DMS53 treated with DMSO at 0.1 percent for 48 hours (cell line): Measurements from ENCODE around the gene PEX14.

Source experiments
- DNase-seq: peaks from one replicate; lab custom pipeline; 2025; ENCODE audit not compliant: unreplicated experiment; lab: John Stamatoyannopoulos, UW

PEX14 gene

DNA sequence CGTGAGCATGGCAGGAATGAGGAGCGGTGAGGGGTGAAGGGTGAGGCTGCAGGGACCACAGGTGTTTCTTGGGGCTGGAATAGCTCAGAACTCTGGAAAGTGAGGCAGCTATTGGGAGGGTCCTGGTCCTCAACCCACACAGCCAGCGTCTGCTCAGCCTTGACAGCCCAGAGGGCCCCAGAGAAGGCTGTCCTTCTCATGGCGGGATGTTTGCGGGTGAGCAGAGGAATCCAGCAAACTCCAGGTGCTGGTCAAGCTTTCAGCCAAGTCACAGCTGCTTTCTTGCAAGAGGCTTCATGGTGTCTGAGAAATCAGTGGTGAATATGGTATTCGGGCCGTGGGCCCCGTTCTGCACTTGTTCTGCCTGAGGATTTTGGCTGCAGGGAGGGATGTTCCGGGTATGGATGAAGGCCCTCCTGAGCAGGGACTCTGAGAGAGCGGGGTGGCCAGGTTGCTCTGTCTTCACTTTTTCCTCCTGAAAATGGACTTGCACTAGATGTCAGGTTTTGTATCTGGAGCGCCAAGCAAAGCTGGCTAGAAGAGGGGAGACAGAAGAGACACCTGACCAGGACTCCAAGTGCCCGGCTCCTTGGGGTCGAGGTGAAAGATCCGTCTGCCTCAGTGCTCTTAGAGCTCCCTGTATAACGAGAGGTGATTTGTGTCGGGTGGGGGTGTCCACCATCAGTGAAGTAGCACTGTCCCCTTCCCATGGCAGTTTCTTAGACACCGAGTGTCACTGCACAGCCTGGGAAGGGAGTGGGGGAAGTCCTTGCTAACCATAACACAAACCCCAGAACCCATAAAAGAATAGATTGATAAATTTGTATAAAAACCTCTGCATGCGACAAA lies 139.9 kb downstream of the PEX14 start:
- no peak for DNase-seq

DNA sequence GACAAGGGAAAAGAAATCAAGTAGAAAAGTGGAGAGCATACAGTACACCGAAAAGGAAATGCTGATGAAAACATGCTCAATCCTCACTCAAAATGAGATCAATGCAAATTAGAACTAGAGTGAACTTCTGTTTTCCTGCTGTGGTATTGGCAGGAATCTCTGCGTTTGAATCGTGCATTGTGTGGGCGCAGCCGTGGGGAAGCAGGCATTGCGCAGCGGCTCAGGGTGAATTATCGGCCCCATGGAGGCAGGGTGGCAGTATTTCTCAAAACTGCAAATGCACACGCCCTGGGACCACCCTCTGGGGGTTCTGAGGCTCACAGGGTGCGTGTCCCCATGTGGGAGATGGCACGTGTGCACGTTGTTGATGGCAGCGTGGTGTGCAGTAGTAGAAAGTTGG lies 140.6 kb downstream of the PEX14 start:
- no peak for DNase-seq

DNA sequence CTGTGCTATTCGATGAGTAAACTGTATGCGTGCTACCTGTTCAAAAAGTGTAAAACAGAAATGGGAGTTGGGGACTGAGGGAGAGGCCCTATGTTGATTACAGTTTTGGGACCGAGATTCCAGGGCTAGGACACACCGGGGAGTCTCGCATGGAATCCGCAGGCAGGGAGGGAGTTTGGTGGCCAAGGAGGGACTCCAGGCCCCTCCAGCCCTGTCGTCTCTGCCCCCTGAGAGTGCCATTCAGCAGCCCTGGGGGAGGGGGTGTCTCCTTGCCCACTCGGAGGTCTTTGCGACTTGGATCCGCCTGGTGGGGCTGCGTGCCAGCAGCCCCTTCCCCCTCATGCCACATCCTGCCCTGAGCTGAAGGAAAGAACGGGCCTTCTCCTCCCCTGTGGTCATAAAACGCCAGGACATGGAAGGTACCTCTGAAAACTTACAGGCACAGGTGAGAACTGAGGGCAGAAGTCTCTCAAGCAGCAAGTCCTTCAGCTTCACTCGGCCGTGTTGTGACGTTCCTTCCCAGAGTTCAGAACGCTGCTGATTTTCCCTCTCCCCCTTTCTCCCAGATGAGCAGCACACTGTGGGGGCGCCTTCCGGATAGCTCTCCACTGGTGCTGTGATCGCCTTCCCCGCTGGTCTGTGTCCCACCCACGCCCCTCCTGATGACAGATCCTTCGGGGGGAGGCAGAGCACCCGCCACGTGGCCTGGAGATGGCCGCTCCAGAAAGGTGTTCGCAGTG lies 141.4 kb downstream of the PEX14 start:
- no peak for DNase-seq

DNA sequence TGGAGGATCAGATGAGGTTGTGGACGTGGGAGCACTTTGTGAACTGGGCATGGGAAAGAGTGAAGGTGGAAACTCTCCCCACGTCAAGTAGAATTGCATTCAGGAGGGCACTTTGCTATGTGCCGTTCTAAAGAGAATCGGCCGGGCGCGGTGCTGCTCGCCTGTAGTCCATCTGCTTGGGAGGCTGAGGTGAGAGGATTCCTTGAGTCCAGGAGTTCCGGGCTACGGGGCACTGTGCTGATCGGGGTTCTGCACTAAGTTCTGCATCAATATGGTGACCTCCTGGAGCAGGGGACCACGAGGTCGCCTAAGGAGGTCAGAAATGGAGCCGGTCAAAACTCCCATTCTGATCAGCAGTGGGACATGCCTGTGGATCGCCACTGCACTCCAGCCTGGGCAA lies 141.9 kb downstream of the PEX14 start:
- DNase-seq, result no peak

DNA sequence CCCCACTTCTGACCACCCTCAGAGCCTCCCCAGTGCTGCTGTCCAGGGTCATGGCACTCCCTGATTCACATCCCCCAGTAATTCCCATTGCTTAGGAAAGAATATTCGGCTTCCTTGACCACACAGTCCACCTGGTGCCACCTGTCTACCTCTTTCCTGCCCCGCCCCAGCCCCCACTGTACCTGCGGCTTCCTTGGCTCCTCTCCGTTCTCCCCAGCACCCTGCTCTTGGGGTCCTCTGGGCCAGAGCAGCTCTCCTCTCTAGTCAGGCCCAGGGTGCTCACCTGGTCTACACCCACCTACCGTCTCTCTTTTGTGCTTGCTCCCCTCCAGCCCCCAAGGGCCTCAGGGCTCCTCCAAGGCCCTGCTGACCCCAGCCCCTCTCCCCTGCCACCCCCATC lies 142.6 kb downstream of the PEX14 start:
- DNase-seq, result no peak

DNA sequence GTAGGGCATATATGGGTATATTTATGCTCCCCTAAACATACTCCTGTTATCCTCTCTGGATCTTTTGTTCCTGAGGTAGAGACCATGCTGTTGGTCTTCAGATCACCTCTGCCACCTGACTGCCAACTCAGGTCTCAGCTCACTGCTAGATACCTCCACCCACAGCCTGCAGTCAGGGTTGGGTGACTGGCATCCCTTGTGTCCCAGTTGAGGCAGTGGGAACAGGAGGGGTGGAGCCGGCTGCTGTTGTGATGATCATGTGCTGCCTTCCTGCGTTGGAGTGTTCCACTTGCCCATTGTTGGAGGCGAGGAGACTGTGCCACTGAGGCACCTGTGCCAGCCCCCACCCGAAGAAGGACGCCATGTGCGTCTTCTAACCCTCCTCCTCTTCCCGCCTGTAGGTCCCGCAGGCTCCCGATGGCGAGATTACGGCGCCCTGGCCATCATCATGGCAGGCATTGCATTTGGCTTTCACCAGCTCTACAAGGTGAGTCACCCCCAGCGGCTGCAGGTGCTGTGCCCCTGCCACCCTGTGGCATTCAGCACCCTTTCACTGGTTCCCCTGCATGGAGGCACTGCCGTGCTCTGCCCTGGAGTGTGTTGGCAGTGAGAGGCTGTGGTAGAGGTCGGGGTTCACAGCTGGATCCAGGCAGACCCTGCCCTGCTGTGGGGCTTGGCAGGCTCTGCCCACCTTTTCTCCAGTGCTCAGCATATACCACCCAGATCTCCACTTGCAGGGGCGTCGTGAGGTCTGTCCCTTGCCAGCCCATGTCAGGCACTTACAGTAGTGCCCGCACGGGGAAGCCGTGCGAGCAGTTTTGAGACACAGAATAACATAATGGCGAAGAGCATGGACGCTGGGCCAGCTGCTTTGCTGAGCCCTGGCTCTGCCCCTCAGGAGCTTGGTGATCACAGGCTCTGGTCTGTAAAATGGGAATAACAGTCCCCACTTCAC lies 143.5 kb downstream of the PEX14 start:
- no peak for DNase-seq

DNA sequence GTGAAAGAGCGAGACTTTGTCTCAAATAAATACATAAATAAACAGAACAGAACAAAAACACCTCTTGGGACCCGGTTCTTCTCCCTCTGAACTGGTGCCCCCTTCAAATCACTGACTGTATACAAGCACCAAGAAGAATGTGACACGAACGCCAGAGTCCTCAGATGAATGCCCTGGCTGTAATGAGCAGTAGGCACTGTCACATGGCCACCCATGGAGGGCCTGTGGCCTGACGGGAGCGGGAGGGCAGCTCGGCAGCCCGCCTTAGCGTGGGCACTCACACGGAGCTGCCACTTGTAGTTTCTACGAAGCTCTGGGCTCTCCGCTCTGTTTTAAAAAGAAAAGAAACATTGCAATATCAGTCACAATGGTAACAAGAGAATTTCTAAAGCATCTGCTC lies 146.0 kb downstream of the PEX14 start:
- no peak for DNase-seq

DNA sequence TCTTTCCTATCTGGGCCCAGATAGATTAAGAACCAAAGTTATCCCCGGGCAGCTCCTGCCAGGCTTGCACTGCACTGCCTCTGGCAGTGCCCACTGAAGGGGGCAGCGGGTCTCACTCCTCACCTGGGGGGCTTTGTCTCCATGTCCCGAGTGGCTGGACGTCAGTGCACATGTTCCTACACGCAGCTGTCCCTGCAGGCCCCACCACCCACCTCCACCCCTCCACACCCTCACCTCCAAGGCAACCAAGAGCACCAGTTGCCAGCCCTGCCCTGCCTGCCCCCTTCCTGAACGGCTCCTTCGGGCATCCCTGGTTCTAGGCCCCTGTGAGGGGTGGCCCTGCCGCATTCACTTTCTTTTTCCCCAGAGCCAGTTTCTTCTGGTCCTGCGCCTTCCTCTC lies 147.2 kb downstream of the PEX14 start:
- DNase-seq, result no peak

DNA sequence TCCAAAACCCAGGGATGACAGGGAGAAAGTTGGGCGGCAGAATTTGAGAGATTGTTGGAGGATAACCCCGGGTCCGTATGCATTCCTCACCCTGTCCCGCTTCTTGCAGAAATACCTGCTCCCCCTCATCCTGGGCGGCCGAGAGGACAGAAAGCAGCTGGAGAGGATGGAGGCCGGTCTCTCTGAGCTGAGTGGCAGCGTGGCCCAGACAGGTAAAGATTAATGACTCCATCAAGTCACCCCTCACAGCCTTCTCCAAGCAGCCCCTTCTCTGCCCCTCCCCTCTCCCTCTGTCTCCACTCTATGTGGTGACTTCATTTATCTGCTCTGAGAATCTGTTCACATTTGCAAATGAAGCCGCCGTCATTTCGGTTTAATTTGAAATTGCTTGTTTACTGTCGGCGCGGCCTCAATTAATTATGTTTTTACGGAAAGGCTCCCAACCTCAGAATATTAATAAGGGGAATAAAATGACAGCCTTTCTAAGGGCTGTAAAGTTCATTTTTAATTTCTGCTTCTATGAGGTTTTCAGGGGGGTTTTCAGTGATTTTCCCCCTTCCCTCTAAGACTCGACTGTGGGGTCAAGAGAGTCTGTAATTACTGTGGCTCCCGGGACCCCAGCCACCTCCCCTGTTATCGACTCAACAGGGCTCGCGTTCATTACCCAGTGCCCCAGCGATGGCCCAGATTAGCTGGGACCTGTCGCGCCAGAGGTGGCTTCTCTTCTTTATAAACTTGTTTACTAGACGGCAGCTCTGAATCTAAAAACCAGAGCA lies 148.3 kb downstream of the PEX14 start:
- no peak for DNase-seq

DNA sequence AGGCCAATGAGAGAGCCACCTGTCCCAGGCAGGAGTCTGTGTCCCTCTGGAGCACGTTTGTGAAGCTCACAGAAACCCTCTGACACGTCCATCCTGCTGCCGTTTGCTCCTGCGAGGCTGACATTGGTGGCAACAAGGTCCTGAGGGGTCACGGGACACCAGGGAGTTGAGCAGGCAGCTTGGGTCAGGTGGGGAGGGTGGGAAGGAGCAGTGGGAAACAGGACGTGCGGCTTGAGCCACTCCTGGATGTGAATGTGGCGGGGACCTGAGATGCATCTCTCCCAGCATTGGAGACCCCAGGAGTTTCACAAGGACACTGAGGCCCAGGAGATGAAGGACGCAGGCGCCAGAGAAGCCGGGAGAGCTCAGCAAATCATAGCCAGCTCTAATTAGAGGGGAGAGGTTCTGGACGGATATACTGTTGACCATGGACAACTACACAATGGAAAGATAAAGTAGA lies 149.0 kb downstream of the PEX14 start:
- DNase-seq, result no peak

DNA sequence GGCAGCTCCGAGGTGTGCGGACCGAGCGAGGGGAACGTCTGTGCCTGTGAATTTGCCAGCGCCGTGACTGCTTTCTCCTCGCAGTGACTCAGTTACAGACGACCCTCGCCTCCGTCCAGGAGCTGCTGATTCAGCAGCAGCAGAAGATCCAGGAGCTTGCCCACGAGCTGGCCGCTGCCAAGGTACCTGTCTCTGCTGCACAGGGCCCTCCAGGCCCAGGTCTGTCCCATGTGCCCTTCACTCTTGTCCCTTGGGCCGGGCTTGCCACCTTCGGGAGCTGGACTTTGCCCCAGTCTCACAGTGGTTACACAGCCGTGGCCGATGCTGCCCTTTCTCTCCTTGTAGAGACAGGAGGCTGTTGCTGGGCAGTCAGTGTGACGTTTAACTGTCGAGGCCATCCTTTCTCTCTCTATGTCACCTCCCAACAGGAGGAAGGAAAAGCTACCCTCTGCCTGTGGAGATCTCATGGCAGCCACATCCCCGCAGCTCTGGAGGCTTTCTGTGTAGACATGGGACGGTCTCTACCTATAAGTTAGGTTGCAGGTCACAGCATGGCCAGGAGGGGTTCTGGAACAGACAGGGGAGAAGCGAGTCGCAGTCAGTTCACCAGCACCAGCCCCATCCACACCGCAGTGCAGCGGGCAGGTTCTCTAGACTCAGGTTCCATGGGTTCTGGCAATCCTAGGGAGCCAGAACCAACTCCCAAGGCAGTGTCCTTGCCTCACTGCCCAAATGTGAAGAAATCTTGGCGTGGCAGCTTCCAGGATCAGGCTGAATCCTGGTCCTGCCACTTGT lies 149.7 kb downstream of the PEX14 start:
- no peak for DNase-seq

DNA sequence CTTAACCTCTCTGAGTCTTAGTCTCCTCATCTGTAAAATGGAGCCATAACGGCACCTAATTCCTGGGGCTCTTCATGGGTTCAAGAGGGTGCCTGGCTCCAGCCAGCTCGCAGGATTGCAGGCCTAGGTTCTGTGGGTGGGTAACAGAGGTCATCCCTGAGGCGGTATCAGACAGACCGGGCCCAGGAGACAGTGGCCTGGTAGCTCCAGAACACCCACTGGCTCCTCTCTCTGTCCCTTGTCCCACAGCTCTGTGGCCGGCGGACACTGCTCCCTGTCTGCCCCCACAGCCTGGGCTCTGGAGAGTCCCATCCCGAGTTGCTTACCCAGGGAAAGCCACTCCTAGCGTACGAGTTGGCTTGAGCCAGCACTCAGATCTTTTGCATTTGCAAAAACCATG lies 150.3 kb downstream of the PEX14 start:
- no peak for DNase-seq

DNA sequence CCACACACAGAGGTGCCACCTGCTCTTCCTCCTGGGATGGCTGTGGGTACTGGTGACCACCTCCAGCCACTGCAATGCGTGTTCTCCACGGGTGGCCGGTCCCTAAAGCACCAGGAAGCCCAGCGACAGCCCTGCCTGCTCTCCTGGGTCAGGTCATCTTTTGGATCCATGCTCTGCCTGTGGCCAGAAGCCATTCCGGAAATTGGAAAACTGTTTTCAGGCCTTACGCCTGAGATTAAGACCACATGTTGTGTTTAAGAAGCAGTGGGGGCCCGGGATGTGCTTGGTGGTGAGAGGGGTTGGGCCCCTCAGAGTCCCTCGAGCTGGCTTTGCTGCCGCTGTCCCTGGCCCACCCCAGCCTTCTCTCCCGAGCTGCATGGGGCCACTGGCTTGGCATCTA lies 150.8 kb downstream of the PEX14 start:
- DNase-seq, result no peak

DNA sequence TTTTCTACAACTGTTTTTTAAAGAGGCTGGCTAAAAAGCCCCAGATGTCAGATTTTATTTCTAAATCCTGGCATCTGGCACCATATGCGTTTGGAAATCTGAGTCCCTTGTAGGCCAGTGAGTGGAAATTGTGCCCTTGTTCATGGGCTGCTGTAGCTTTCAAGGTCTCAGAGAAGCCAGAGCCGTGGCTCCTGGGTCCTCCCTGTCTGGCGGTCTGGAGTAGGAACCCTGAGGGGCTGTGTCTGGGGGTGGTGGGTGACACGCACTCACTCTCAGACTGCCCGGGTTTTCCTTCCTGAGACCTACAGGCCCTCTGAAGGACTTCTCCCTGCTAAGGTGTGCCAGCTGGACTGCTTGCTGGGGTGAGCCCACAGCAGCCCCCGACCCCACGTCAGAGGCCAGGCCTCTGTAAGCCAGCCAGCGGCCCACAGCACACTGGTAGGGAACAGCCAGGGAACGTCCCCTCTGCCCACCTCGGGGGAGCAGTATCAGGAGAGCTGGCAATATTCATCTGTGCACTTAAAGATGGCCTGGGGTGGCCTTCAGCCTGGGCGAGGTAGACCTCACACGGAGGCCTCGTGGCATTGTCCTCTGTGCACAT lies 151.5 kb downstream of the PEX14 start:
- DNase-seq, result no peak

DNA sequence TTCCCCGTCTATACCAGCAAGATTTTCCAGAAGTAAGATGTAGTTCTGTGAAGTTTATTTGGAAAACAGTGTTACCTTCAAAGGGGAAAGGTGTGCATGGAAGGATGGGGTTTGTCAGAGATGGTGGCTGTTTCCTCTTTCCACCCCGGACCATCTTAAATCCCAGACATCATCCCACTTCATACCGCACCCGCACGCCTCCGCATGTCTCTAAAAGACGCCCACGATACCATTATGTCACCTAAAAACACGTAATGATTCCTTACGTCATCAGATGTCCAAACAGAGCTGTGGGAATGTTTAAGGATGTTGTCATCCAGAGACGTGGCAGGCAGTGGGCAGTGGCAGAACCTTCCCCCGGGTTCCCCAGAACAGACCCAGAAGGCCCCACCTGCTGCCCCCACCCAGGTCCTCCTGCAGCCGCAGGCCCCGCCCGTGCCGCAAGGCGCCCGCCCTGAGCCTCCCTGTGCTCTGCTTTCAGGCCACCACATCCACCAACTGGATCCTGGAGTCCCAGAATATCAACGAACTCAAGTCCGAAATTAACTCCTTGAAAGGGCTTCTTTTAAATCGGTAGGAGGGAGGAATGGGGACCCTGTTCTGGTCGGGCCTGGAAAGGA lies 152.2 kb downstream of the PEX14 start:
- no peak for DNase-seq

DNA sequence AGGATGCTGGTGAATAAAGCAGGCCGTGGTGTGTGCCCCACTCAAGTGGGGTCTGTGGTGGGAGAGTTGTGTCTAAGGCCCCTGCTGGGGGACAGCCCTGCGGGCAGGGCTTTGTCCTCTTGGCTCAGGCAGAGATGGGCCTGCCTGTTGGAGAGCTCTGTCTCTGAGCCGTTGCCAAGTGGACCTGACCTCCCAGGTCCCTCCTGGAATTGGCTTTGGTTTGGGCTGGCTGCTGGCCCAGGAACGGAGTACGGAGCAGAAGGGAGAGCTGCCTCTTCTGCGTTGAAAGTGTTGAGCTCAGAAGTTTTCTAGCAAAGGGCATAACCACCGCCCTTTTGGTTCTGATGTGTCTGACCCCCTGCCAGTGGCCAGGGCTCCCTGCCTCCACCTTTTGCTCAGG lies 153.9 kb downstream of the PEX14 start:
- DNase-seq, result no peak

DNA sequence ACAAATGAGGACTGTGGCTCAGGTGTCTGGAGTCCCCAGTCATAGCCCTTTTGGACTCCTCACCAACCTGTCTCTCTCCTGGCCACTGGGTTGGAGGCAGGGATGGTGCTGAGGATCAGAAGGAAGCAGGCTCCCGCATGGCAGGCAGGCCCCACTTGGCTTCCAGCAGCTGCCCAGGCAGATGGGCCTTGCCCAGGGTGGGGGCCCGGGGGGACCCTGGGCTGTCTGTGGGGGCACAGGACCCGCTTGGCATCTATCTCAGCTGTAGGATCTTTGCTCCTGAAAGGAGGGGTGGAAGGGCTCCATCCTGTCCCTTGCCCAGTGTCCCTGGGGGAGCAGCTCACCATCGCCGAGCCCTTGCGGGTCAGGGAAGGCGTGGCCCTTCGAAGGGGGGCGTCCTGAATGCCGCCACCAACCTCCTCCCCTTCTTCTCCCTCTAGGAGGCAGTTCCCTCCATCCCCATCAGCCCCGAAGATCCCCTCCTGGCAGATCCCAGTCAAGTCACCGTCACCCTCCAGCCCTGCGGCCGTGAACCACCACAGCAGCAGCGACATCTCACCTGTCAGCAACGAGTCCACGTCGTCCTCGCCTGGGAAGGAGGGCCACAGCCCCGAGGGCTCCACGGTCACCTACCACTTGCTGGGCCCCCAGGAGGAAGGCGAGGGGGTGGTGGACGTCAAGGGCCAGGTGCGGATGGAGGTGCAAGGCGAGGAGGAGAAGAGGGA lies 154.5 kb downstream of the PEX14 start:
- no peak for DNase-seq
